GM19043 (cell line): Measurements from ENCODE around the gene ADGRF4.

Experiments used
- ATAC-seq: cut with Tn5 transposase; IDR thresholded peaks from one replicate; pipeline ENCODE4 v1.9.1; 2021; ENCODE audit warnings: low read depth; ENCODE audit not compliant: unreplicated experiment

ADGRF4 gene, protein sequence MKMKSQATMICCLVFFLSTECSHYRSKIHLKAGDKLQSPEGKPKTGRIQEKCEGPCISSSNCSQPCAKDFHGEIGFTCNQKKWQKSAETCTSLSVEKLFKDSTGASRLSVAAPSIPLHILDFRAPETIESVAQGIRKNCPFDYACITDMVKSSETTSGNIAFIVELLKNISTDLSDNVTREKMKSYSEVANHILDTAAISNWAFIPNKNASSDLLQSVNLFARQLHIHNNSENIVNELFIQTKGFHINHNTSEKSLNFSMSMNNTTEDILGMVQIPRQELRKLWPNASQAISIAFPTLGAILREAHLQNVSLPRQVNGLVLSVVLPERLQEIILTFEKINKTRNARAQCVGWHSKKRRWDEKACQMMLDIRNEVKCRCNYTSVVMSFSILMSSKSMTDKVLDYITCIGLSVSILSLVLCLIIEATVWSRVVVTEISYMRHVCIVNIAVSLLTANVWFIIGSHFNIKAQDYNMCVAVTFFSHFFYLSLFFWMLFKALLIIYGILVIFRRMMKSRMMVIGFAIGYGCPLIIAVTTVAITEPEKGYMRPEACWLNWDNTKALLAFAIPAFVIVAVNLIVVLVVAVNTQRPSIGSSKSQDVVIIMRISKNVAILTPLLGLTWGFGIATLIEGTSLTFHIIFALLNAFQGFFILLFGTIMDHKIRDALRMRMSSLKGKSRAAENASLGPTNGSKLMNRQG

DNA sequence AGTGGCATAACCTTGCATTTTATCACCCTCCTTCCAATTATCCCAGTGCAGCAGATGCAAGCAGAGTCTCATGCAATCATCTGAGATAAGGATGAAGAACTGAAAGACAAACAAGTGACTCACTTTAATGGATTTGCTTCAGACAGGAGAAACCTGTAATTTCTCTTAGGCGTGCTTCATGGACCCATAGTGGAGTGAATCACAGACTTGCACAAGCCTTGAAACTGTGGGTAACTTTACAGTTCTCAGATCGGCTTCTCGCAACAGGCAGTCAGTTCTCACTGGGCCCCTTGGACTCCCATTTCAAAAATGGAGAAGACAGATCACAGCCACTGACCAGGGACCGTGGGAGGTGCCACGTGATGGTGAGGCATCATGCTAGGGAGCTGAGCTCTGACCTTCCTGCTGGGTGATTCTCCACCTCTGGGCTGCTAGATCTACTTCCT is at the start of gene ADGRF4:
ADGRF4 (plus strand) TSS at position 239 of the 446 bp plus-strand sequence. CDS start 8,666 bp downstream, outside the sequence.
- no peak for ATAC-seq

DNA sequence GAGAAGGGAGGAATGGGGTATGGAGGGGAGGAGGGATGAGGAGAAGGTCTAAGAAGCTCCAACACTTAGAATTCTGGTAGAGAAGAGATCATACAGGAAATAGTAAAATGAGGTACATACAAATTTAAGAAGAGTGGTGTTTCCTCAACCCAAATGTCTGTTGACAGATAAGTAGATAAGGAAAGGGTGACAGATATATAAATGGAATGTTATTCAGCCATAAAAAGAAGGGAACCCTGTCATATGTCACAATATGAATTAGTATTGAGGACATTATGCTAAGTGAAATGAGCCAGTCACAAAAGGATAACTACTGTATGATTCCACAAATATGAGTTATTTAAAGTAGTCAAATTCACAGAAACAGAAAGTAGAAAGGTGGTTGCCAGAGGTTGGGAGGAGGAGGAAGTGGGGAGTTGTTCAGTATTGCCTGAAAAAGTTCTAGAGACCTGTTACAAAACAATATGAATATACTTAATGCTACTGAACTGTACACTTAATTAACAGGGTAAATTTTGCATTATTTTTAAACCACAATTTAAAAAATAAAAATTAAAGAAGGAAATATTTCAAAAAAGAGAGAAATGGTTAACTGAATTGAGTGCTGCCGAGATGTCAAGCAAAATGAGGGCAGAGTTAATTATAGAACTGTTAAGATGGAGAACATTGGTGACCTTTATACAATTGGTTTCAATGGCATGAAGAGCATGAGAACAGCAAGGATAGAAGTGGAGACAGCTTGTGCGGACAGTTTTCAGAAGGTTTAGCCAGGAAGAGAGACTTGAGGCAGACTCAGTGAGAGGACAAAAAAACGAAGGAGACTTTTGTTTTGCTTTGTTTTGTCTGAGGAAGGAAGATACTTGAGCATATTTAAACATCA is 47.6 kb upstream of the ADGRF4 start:
- peak; percentile 50 for ATAC-seq

GRCh38 chr6:47651505-47651944 is 46.9 kb upstream of the ADGRF4 start:
- ATAC-seq = no peak

DNA sequence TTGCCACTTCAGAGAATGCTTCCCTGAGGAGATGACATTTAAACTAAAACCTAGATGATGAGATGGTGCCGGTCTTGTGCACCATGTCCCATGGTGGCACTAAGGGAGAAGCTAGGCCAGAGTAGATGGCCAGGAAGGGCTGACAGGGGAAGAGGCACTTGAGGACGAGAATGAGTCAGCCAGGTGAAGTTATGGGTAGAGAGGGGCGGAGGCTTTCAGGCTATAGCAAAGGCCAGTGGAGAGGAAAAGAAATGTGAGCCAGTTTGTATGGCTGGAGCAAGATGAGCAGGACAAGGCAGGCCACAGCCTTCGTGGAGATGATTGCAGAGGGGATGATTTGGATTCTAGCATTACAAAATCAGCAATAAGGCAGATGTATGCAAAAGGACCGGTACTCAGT is 44.7 kb upstream of the ADGRF4 start:
- ATAC-seq = no peak

DNA sequence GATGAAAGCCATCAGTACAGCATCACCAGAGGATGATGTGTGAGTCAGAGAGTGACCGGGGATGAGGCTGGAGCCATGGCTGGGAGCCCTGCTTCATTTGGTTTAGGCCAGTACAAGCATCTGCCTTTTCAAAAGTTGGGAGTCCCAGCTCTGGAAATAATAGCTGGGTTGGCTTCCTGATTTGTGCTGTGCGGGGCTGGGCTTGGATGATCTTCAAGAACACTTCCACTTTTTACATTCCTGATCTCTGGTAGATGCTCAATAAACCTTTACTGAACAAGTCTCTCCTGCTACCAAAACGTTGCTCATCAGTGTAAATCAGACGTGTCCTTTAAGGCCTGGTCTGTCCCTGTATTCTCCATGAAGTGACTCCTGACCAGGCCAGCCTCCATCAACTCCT is 44.1 kb upstream of the ADGRF4 start:
- ATAC-seq = no peak

GRCh38 chr6:47655719-47656595 is 42.4 kb upstream of the ADGRF4 start:
- ATAC-seq = no peak

GRCh38 chr6:47661960-47662359 is 36.4 kb upstream of the ADGRF4 start:
- no peak for ATAC-seq

DNA sequence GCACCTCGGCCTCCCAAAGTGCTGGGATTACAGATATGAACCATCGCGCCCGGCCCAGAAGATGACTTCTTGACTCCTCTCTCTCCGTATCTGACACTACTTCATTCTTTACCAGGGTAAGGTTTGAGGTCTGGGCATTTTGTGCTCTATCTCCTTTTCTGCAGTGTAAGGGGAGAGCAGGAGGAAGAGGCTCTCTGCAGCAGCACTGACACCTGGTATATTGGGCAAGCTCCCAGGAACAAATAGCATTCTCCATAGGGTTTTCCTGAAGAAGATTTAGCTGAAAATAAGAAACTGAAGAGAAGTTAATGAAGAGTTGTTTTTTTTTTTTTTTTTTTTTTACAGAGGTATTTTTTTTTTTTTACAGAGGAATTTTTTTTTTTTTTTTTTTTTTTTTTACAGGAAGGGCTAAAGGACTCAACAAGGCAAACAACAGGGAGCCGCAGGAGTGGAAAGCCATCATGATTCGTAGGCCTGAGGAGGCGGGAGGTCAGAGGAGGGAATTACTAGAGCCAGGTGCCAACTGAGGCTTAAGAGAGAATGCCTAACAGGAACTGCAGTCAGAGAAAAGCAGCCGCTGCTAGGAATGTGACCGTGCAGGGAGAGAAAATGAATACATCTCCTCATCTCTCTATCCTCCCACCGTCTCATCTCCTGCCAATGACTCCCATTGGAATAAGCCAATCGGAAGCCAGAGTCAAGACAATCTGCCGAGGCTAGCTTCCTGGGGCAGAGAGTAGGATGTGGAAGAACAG is 34.7 kb upstream of the ADGRF4 start:
- ATAC-seq = no peak

DNA sequence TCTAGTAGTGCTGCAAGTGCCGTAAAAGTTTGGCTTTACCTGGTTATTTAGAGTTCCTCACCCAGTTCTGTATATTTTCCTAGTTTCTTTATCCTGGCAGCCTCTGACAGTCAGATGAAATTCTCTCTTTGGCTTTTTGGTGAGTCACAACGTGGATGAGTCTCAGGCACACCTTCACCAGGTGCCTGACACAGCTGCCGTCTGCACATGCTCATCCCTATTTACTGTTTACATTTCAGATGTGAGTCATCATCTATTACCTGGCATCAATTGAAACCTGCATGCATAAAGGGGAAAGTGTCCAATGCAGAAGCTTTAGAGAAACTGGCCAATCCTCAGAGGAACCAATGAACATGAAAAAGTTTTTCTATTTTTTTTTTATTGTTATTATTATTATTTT is 33.3 kb upstream of the ADGRF4 start:
- no peak for ATAC-seq

DNA sequence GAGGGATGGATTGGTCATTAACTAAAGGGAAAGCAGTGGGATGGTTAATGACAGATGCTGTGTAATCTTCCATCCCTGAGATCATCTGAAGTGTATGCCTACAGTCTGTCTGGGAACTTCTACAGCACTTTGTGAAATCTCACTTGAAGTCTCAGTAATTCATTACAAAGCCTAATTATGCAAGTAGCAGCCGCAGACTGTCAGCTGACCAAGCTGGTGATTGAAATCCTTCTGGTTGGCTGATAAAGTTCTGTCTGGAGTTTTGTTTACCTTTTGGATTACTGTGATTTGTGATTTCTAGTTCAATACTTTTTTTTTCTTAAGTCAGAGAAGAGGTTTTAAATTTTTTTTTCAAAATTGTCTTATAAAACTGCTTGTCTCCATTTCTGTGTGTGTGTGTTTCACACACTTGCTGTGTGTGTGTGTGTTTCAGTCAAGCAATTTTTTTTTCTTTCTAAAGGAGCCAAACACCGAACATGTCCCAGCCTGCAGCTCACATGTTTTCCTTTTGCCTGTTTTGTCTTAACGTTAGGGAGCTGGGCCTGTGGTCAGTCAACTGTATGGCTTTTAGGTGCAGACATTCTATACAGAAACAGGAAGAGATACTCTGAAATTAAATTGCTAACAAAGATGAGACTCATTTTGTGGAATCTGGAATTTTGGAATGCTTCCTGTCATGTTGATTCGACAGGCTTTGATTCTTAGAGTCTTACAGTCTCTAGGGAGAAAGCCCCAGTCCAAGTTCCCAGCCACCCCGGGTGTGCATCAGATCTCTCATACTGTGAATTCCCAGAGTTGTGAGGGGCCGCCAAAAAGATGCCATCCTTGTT is 28.5 kb upstream of the ADGRF4 start:
- ATAC-seq = no peak

DNA sequence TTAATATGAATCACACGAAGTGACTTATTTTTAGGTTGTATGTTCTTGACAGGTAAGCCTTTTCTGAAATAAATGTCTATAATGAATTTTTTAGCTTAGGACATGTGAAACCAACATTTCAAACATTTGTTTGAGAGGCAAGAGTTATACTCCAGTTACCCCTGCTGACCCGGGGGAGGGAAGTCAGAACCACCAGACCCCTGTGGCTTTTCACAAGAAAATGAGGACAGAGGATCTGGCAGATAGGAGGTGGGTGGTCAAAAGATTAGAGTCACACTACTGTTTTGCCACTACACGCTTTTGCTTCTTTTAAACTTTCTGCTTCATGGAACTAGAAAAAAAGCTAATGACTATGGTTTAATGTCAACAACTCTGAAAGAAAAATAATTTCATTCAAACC is 27.5 kb upstream of the ADGRF4 start:
- ATAC-seq = no peak

DNA sequence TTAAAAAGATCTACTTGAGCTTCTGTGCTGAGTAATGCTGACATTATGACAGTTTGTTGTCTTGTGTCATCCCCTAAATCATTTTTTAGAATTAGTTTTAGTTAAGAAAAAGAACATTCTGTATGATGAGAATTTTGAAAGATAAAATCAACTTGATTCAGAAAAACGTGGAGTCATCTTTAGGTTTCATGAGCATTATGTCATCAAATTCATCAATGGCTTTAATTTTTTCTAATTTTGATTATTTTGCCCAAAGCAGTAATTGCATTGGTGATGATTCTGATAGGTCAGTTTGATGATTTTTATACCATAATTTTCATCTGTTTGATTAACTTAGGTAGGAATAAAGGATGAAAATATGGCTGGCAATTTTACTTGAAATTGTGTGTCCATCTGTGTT is 26.6 kb upstream of the ADGRF4 start:
- ATAC-seq = no peak

DNA sequence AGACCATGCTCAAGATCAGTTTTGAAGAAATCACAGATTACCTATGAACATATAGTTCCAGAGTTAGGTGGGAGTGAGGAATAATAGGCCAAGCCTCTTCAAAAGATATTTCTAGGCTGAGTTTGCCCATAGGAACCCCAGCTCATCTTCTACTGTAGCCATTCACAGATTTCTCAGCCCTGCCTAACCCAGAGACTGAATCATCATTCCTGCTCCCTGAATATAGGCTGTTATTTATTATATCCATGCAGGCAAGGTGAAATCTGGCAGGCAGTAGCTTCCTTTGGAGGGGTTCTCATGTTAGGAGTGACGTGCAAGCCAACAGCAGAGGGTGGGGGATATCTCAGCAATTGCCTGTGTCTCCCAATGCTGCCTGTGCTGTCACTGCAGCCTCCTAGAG is 25.6 kb upstream of the ADGRF4 start:
- no peak for ATAC-seq

DNA sequence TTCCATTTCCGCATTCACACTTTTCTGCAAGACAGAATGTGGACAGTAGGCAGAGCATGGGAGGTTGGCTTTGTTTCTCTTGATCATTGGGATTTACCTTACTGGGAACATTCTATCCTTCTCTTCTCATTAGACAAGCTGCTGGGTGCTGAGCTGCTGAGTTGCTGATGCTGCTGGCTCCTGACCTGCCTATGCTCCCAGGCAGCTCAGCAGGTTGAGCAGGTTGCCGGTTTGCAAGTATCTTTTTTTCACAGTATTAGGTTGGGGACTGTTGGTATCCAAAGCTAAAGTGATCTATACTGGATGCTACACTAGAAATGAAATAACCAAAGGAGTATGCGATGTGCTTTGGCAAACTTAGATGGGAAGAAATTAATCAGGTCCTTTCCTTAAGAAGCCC is 23.7 kb upstream of the ADGRF4 start:
- no peak for ATAC-seq

DNA sequence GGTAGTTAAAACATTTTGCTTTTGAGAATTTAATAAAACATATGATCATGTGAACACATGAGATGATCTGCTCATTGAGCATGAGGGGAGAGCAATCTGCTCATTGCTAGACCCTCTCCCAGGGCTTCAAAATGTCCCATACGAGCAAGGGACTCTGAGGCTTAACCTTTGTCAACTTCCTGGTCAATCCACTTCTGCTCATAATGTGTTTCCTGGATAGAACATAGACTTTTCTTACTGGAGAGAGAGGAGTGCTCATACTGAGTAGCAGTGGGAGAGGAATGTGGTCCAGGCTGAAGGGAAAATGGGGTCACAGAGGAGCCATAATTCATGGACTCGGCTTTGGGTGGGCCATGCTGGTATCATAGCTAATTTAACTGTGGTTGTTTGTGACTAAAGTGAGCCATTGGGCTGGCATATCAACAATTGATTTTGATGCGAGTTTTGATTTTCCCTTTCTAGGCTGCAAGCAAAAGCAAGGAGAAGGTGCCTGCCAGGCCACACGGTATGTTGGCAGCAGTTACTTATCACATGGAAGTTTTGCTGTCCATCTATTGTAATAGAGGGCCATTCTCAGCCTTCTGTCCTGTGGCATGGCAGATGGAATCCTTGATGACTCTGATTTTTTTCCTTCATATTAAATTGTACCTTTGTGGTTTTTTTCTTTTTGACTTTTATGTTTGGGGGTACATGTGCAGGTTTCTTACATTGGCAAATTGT is 20.8 kb upstream of the ADGRF4 start:
- ATAC-seq = no peak

- no peak for ATAC-seq
Observed at GRCh38 chr6:47678739-47679138, 19.6 kb upstream of the ADGRF4 start.

DNA sequence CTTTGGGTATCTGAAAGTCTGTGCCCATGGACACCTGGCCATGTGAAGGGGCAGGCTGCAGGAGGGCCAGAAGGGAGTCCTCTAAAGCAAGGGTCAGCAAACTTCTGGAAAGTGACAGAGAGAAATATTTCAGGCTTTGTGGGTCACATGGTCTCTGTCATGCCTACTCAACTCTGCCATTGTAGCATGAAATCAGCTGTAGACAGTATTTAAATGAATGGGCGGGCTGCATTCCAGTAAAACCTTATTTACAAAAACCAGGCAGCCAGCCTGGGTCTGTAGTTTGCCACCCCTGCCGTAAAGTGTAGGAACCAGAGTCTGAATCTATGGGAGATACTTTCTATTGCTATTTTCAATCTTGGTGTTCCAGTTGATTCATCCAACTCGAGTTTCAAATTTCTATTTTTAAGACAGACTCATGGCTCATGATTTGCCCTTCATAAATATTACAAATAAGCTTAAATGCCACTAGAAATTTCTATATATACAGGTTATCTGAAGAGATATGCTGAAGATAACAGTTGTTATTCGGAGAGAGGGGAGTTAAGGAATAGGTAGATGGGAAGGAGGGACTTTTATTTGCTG is 19.0 kb upstream of the ADGRF4 start:
- no peak for ATAC-seq
